Hepatocyte (in vitro differentiated cells): ENCODE measurements around the gene SFXN5. TPM values are rescaled to one million over a fixed set of nuclear protein-coding genes. Genes with fewer than 3 reads are reported as not detected.

ENCODE experiments used
- DNase-seq: peaks from one replicate; pipeline ENCODE4 v3.0.0-alpha.2; 2016; ENCODE audit warnings: low spot score
- H2AFZ ChIP-seq: fragments of 200-600 bp; sonication (generic); 2 replicates; pipeline ENCODE4 v1.6.0; 2016; ENCODE audit warnings: antibody characterized with exemption, mild to moderate bottlenecking
- H3K27ac ChIP-seq: fragments of 200-600 bp; sonication (generic); 2 replicates; pipeline ENCODE4 v1.5.1; 2016; ENCODE audit warnings: mild to moderate bottlenecking
- H3K27me3 ChIP-seq: fragments of 200-600 bp; sonication (generic); 2 replicates; pipeline ENCODE4 v1.6.1; 2016
- H3K36me3 ChIP-seq: fragments of 200-600 bp; sonication (generic); replicated peaks from 2 replicates; pipeline ENCODE4 v1.5.1; 2016; ENCODE audit warnings: low read depth; ENCODE audit not compliant: insufficient read depth
- H3K4me1 ChIP-seq: fragments of 200-600 bp; sonication (generic); 2 replicates; pipeline ENCODE4 v1.5.1; 2016; ENCODE audit warnings: mild to moderate bottlenecking, moderate library complexity; ENCODE audit not compliant: insufficient read depth
- H3K4me2 ChIP-seq: fragments of 200-600 bp; sonication (generic); 2 replicates; pipeline ENCODE4 v1.6.0; 2016
- H3K4me3 ChIP-seq: fragments of 200-600 bp; sonication (generic); 2 replicates; pipeline ENCODE4 v1.5.1; 2016; ENCODE audit warnings: mild to moderate bottlenecking
- H3K79me2 ChIP-seq: fragments of 200-600 bp; sonication (generic); 2 replicates; pipeline ENCODE4 v1.6.0; 2017; ENCODE audit warnings: mild to moderate bottlenecking
- H3K9me2 ChIP-seq: fragments of 200-600 bp; sonication (generic); replicated peaks from 2 replicates; pipeline ENCODE4 v1.6.0; 2017; ENCODE audit warnings: mild to moderate bottlenecking; ENCODE audit not compliant: insufficient read depth
- H3K9me3 ChIP-seq: fragments of 200-600 bp; sonication (generic); 2 replicates; pipeline ENCODE4 v1.5.1; 2016; ENCODE audit warnings: low read depth, mild to moderate bottlenecking
- H4K20me1 ChIP-seq: fragments of 200-600 bp; sonication (generic); 2 replicates; pipeline ENCODE4 v1.6.0; 2016; ENCODE audit warnings: mild to moderate bottlenecking; ENCODE audit not compliant: insufficient read depth, poor library complexity, severe bottlenecking
- EZH2 ChIP-seq: fragments of 200-600 bp; sonication (generic); IDR thresholded peaks from 2 replicates; pipeline ENCODE4 v1.6.1; 2016; ENCODE audit warnings: antibody characterized with exemption, mild to moderate bottlenecking, borderline replicate concordance
- EZH2phosphoT487 ChIP-seq: fragments of 200-600 bp; sonication (generic); IDR thresholded peaks from one replicate; pipeline ENCODE4 v1.6.1; 2018; ENCODE audit warnings: antibody characterized with exemption, mild to moderate bottlenecking, low read depth, moderate library complexity; ENCODE audit not compliant: unreplicated experiment, severe bottlenecking
- WGBS: methylation state at CpG from one replicate; pipeline ENCODE4 v1.1.6; 2016; ENCODE audit warnings: low lambda C conversion rate; ENCODE audit errors: missing lambda C conversion rate; 5-methylcytosine and 5-hydroxymethylcytosine counted together
- polyA plus RNA-seq: library from polyadenylated mRNA; unstranded; fragments of >200 nt; fragmentation: Nextera tagmentation; extraction: Ambion mirVana; gene quantifications from 2 replicates; pipeline ENCODE4 v1.2.1, GENCODE V29; 2016
- total RNA-seq: library from RNA; depleted of rRNA; stranded (reverse); fragments of >200 nt; gene quantifications from 2 replicates; pipeline ENCODE4 v1.2.3, GENCODE V29; 2014
- TF ChIP-seq, protein P1 (sequence below): fragments of 200-600 bp; sonication (generic); IDR thresholded peaks from 2 replicates; pipeline ENCODE4 v1.5.1; 2016; ENCODE audit warnings: antibody characterized with exemption, mild to moderate bottlenecking; ENCODE audit not compliant: poor library complexity

SFXN5 gene
- total and polyA plus RNA-seq, 2 experiments from 2014 or later: 25.8 to 34.6 TPM

DNA sequence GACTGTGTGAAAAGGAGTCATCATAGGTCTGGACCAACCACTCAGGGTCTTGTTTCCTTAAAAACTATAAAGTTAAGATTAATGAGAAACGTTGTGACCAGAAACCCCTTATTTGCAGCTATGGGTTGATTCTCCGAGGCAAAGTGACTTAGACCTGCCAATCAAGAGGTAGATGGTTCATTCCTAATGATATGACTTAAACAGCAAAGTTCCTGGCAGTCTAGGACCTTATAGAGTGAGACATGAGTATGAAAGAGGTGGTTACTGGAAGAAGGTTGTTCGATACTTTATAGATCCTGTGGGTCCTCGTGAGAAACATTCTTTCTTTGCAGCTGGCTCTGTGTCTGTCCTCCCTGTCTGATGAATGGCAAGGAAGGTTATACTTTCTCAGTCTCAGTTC is 8.0 kb downstream of the SFXN5 start:
- Histone ChIP-seq H3K4me3 (no peak overlapping the region), H3K9me2 (no peaks in the 10 kb centered on the region), H3K27me3 (no peaks in the 10 kb centered on the region), H3K79me2 (peaks cover 78% of the 10 kb centered on the region), H3K36me3 (no peaks in the 10 kb centered on the region), H3K27ac (peak overlapping the region; percentile 73), H3K9me3 (no peaks in the 10 kb centered on the region), H4K20me1 (no peaks in the 10 kb centered on the region), H3K4me1 (peaks cover 12% of the 10 kb centered on the region), H2AFZ (no peak overlapping the region), H3K4me2 (no peak overlapping the region)
- TF ChIP-seq EZH2 (no peak), EZH2phosphoT487 (no peak)
- TF ChIP-seq, protein P1, sequence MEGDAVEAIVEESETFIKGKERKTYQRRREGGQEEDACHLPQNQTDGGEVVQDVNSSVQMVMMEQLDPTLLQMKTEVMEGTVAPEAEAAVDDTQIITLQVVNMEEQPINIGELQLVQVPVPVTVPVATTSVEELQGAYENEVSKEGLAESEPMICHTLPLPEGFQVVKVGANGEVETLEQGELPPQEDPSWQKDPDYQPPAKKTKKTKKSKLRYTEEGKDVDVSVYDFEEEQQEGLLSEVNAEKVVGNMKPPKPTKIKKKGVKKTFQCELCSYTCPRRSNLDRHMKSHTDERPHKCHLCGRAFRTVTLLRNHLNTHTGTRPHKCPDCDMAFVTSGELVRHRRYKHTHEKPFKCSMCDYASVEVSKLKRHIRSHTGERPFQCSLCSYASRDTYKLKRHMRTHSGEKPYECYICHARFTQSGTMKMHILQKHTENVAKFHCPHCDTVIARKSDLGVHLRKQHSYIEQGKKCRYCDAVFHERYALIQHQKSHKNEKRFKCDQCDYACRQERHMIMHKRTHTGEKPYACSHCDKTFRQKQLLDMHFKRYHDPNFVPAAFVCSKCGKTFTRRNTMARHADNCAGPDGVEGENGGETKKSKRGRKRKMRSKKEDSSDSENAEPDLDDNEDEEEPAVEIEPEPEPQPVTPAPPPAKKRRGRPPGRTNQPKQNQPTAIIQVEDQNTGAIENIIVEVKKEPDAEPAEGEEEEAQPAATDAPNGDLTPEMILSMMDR: no peak
- WGBS: 80% methylated on average over 4 of the region's 4 CpGs
- no peak for DNase-seq

DNA sequence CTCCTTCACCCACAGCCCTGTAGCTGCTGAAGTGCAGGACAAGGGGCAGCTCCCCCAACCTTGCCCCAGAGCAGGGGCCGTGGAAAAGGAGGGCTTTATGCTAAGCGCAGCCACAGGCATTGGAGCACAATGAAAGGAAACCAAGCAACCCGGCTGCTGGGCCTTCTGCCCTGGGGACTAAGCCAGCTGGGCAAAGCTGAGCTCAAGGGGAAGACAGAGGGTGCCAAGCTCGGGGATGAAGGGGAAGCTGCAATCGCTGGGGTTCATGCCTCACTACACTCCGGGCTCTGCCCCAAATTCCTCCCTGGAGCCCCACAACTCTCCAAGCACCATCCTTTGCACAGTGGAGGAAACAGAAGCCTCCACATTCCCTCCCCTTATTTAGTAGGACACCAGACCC is 12.4 kb downstream of the SFXN5 start:
- Histone ChIP-seq H3K4me1 (peaks cover 9% of the 10 kb centered on the region), H3K4me2 (no peak overlapping the region), H3K36me3 (no peaks in the 10 kb centered on the region), H3K27me3 (no peaks in the 10 kb centered on the region), H3K9me2 (no peaks in the 10 kb centered on the region), H2AFZ (no peak overlapping the region), H3K4me3 (no peak overlapping the region), H3K79me2 (peaks cover 40% of the 10 kb centered on the region), H3K9me3 (no peaks in the 10 kb centered on the region), H4K20me1 (no peaks in the 10 kb centered on the region), H3K27ac (no peak overlapping the region)
- WGBS: 97% methylated on average over 6 of the region's 6 CpGs
- TF ChIP-seq, protein P1: no peak
- no peak for TF ChIP-seq EZH2
- no peak for TF ChIP-seq EZH2phosphoT487
- no peak for DNase-seq

DNA sequence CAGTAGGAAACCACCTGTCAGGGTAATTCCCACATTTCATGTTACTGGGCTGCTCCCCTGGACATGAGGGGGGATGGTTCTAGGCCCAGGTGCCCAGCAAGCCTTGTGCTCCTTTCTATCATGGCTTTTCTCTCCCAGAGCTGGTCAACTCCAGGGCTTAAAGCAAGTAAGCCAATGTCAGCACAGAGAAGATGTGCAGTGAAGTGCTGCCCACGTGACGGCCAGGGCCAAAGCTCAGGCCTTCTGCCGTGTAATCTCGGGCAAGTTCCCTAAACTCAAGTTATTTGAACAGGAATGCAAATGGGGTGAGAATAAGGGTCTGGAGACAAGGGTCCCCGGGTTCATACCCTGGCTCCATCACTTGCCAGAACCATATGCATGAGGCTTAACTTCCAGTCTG is 16.5 kb downstream of the SFXN5 start:
- H4K20me1 ChIP-seq: no peaks in the 10 kb centered on the region
- WGBS: 93% methylated on average over 5 of the region's 5 CpGs
- no peak overlapping the region for H3K27ac ChIP-seq
- no peaks in the 10 kb centered on the region for H3K9me3 ChIP-seq
- H3K27me3 ChIP-seq: no peaks in the 10 kb centered on the region
- H3K4me3 ChIP-seq: no peak overlapping the region
- DNase-seq: no peak
- TF ChIP-seq EZH2phosphoT487 (no peak), EZH2 (no peak)
- TF ChIP-seq, protein P1: no peak
- no peaks in the 10 kb centered on the region for H3K36me3 ChIP-seq
- H3K9me2 ChIP-seq: no peaks in the 10 kb centered on the region
- H3K4me2 ChIP-seq: no peak overlapping the region
- H3K4me1 ChIP-seq: no peaks in the 10 kb centered on the region
- no peak overlapping the region for H2AFZ ChIP-seq
- peaks cover 8% of the 10 kb centered on the region for H3K79me2 ChIP-seq
